Effector memory CD8-positive, alpha-beta T cell (primary cell): ENCODE data around the gene ASH1L.
"Not testable (repeated sequence)": the region's sequence is repeated elsewhere in the genome, so short reads cannot be mapped to it uniquely, and the experiment has no call there.

Experiments used
- ATAC-seq: fragments of 150-1000 bp; cut with Tn5 transposase; replicated peaks from 2 replicates; pipeline ENCODE4 v1.10.0; 2021; ENCODE audit warnings: mild to moderate bottlenecking, moderate library complexity
- DNase-seq, 3 experiments: peaks; one replicate each; pipeline ENCODE4 v3.0.0; 2021
- H3K27ac Mint-ChIP-seq, 2 donors: one replicate each; pipeline ENCODE4 v1.8.0; 2022; ENCODE audit warnings: mild to moderate bottlenecking in 2 of 2, mixed read lengths in 2 of 2, moderate library complexity in 2 of 2
- H3K27me3 Mint-ChIP-seq, 2 donors: one replicate each; pipeline ENCODE4 v1.8.0; 2022; ENCODE audit warnings: mixed read lengths in 2 of 2
- H3K36me3 Mint-ChIP-seq: one replicate; pipeline ENCODE4 v1.8.0; 2022; ENCODE audit warnings: mild to moderate bottlenecking, moderate library complexity, mixed read lengths; ENCODE audit not compliant: insufficient read depth
- H3K4me1 Mint-ChIP-seq, 2 donors: one replicate each; pipeline ENCODE4 v1.8.0; 2022; ENCODE audit warnings: low read depth in 2 of 2, mixed read lengths in 2 of 2
- H3K4me3 Mint-ChIP-seq, 2 donors: one replicate each; pipeline ENCODE4 v1.8.0; 2022; ENCODE audit warnings: mild to moderate bottlenecking in 2 of 2, mixed read lengths in 2 of 2, moderate library complexity in 2 of 2
- H3K9me3 Mint-ChIP-seq, 2 donors: one replicate each; pipeline ENCODE4 v1.8.0; 2022; ENCODE audit warnings: mixed read lengths in 2 of 2

The ASH1L gene

GRCh38 chr1:155529929-155530328 lies 32.7 kb downstream of the ASH1L start:
- ATAC-seq = no peak
- no peak overlapping the region for H3K27ac Mint-ChIP-seq
- peaks cover 19 to 32% of the 10 kb centered on the region in 2 donors for H3K4me1 Mint-ChIP-seq

GRCh38 chr1:155529109-155529508 lies 33.5 kb downstream of the ASH1L start:
- Mint-ChIP-seq H3K4me3 (no peak overlapping the region), H3K27ac (no peak overlapping the region), H3K36me3 (peaks cover 14% of the 10 kb centered on the region), H3K27me3 (no peaks in the 10 kb centered on the region), H3K9me3 (no peaks in the 10 kb centered on the region), H3K4me1 (peaks cover 15 to 27% of the 10 kb centered on the region in 2 donors)
- no peak for DNase-seq
- ATAC-seq = no peak

More at GRCh38 chr1:155529929-155530328, 32.7 kb downstream of the ASH1L start:
- no peaks in the 10 kb centered on the region for H3K27me3 Mint-ChIP-seq
- no peak overlapping the region for H3K4me3 Mint-ChIP-seq
- H3K9me3 Mint-ChIP-seq = no peaks in the 10 kb centered on the region
- H3K36me3 Mint-ChIP-seq = peaks cover 12% of the 10 kb centered on the region
- no peak for DNase-seq

- no peak overlapping the region for H3K27ac Mint-ChIP-seq
- peaks cover 17 to 28% of the 10 kb centered on the region in 2 donors for H3K4me1 Mint-ChIP-seq
- peaks cover 9% of the 10 kb centered on the region for H3K36me3 Mint-ChIP-seq
- H3K4me3 Mint-ChIP-seq = no peak overlapping the region
- DNase-seq = no peak
- ATAC-seq = no peak
- H3K27me3 Mint-ChIP-seq = no peaks in the 10 kb centered on the region
- no peaks in the 10 kb centered on the region for H3K9me3 Mint-ChIP-seq
Measured at GRCh38 chr1:155527677-155528076, 34.9 kb downstream of the ASH1L start.

GRCh38 chr1:155526356-155526755 lies 36.2 kb downstream of the ASH1L start:
- no peaks in the 10 kb centered on the region for H3K27me3 Mint-ChIP-seq
- H3K36me3 Mint-ChIP-seq = peaks cover 13% of the 10 kb centered on the region
- H3K9me3 Mint-ChIP-seq = no peaks in the 10 kb centered on the region
- ATAC-seq (no peak), DNase-seq (no peak)
- peaks cover 18 to 29% of the 10 kb centered on the region in 2 donors for H3K4me1 Mint-ChIP-seq
- no peak overlapping the region for H3K4me3 Mint-ChIP-seq
- H3K27ac Mint-ChIP-seq = no peak overlapping the region

- Mint-ChIP-seq H3K36me3 (peaks cover 34% of the 10 kb centered on the region), H3K4me1 (peaks cover 21 to 31% of the 10 kb centered on the region in 2 donors), H3K27ac (peak overlapping the region in 1 of 2 donors; percentile 67), H3K4me3 (no peak overlapping the region), H3K27me3 (no peaks in the 10 kb centered on the region), H3K9me3 (no peaks in the 10 kb centered on the region)
- ATAC-seq (no peak), DNase-seq (no peak)
Measured at GRCh38 chr1:155522069-155522468, 40.5 kb downstream of the ASH1L start.

GRCh38 chr1:155518484-155518883 lies 44.1 kb downstream of the ASH1L start:
- no peak overlapping the region for H3K4me3 Mint-ChIP-seq
- no peak for ATAC-seq
- H3K4me1 Mint-ChIP-seq = peaks cover 27 to 46% of the 10 kb centered on the region in 2 donors
- no peak for DNase-seq
- no peaks in the 10 kb centered on the region for H3K9me3 Mint-ChIP-seq
- no peak overlapping the region for H3K27ac Mint-ChIP-seq
- no peaks in the 10 kb centered on the region for H3K27me3 Mint-ChIP-seq
- H3K36me3 Mint-ChIP-seq = peaks cover 32% of the 10 kb centered on the region

- ATAC-seq (no peak), DNase-seq (no peak)
- Mint-ChIP-seq H3K9me3 (no peaks in the 10 kb centered on the region), H3K27me3 (no peaks in the 10 kb centered on the region), H3K36me3 (peaks cover 43% of the 10 kb centered on the region), H3K27ac (peak overlapping the region in 1 of 2 donors; percentile 71), H3K4me1 (peaks cover 20 to 39% of the 10 kb centered on the region in 2 donors), H3K4me3 (no peak overlapping the region)
Measured at GRCh38 chr1:155514582-155515187, 47.9 kb downstream of the ASH1L start.

GRCh38 chr1:155513300-155513916 lies 49.2 kb downstream of the ASH1L start:
- DNase-seq = no peak
- H3K4me1 Mint-ChIP-seq = peaks cover 16 to 39% of the 10 kb centered on the region in 2 donors
- H3K27ac Mint-ChIP-seq = no peak overlapping the region
- peaks cover 47% of the 10 kb centered on the region for H3K36me3 Mint-ChIP-seq
- no peak overlapping the region for H3K4me3 Mint-ChIP-seq
- H3K27me3 Mint-ChIP-seq = no peaks in the 10 kb centered on the region
- no peak for ATAC-seq
- H3K9me3 Mint-ChIP-seq = no peaks in the 10 kb centered on the region

GRCh38 chr1:155511385-155511784 lies 51.2 kb downstream of the ASH1L start:
- ATAC-seq, H3K9me3 Mint-ChIP-seq, H3K4me3 Mint-ChIP-seq, H3K27me3 Mint-ChIP-seq, DNase-seq: not testable (repeated sequence)
- peaks cover 38% of the 10 kb centered on the region for H3K36me3 Mint-ChIP-seq
- peaks cover 17 to 39% of the 10 kb centered on the region in 2 donors for H3K4me1 Mint-ChIP-seq
- H3K27ac Mint-ChIP-seq = peak overlapping the region; percentile 41 to 42

GRCh38 chr1:155509064-155509463 lies 53.5 kb downstream of the ASH1L start:
- peak overlapping the region in 1 of 2 donors; percentile 56 for H3K27ac Mint-ChIP-seq
- H3K4me3 Mint-ChIP-seq = no peak overlapping the region
- no peaks in the 10 kb centered on the region for H3K27me3 Mint-ChIP-seq
- H3K4me1 Mint-ChIP-seq = peaks cover 10 to 33% of the 10 kb centered on the region in 2 donors
- H3K36me3 Mint-ChIP-seq = peaks cover 35% of the 10 kb centered on the region
- no peak for DNase-seq
- ATAC-seq = no peak
- H3K9me3 Mint-ChIP-seq = no peaks in the 10 kb centered on the region

- Mint-ChIP-seq H3K27me3 (no peaks in the 10 kb centered on the region), H3K9me3 (no peaks in the 10 kb centered on the region), H3K27ac (peak overlapping the region in 1 of 2 donors; percentile 56), H3K36me3 (peaks cover 35% of the 10 kb centered on the region), H3K4me3 (peak overlapping the region in 1 of 2 donors; percentile 21), H3K4me1 (peaks cover 7 to 27% of the 10 kb centered on the region in 2 donors)
- ATAC-seq (no peak), DNase-seq (no peak)
Measured at GRCh38 chr1:155507945-155508344, 54.7 kb downstream of the ASH1L start.

GRCh38 chr1:155505963-155506362 lies 56.6 kb downstream of the ASH1L start:
- peak overlapping the region in 1 of 2 donors; percentile 41 for H3K27ac Mint-ChIP-seq
- not testable (repeated sequence) for H3K27me3 Mint-ChIP-seq, DNase-seq, H3K9me3 Mint-ChIP-seq, H3K4me3 Mint-ChIP-seq, ATAC-seq
- peaks cover 21% of the 10 kb centered on the region for H3K36me3 Mint-ChIP-seq
- peaks cover 7 to 27% of the 10 kb centered on the region in 2 donors for H3K4me1 Mint-ChIP-seq

GRCh38 chr1:155504207-155504606 lies 58.4 kb downstream of the ASH1L start:
- no peak overlapping the region for H3K4me3 Mint-ChIP-seq
- peak overlapping the region in 1 of 2 donors; percentile 76 for H3K27ac Mint-ChIP-seq
- peaks cover 15% of the 10 kb centered on the region for H3K36me3 Mint-ChIP-seq
- H3K4me1 Mint-ChIP-seq = peaks cover 20 to 42% of the 10 kb centered on the region in 2 donors
- H3K27me3 Mint-ChIP-seq = no peaks in the 10 kb centered on the region
- peak in 1 of 3 experiments; percentile 14 for DNase-seq
- ATAC-seq = peak; percentile 52
- H3K9me3 Mint-ChIP-seq = no peaks in the 10 kb centered on the region
